ENCODE measurements around the gene SIN3A. TPM values are rescaled to one million over a fixed set of nuclear protein-coding genes. Genes with fewer than 3 reads are reported as not detected.
"Not testable (repeated sequence)": the region's sequence is repeated elsewhere in the genome, so short reads cannot be mapped to it uniquely, and the experiment has no call there.

Gene SIN3A
- total RNA-seq, result 94.7 and 100.0 TPM in 2 replicates

- intact Hi-C loops (cut with micrococcal nuclease), result loop anchor here (1.0 to 10.0 kb wide), 11 partner anchors 84 to 1455 kb away; partner anchors contain the start of genes ARID3B, C15orf39, CLK3 and MAN2C1
Observed at GRCh38 chr15:75451674-75452363, at the start of gene SIN3A. SIN3A (minus strand) TSS chr15:75451690; CDS start chr15:75430375, 21,315 bp downstream.

GRCh38 chr15:75493732-75494131 is 42.2 kb upstream of the SIN3A start:
- intact Hi-C loops (cut with micrococcal nuclease), result no loop called here

DNA sequence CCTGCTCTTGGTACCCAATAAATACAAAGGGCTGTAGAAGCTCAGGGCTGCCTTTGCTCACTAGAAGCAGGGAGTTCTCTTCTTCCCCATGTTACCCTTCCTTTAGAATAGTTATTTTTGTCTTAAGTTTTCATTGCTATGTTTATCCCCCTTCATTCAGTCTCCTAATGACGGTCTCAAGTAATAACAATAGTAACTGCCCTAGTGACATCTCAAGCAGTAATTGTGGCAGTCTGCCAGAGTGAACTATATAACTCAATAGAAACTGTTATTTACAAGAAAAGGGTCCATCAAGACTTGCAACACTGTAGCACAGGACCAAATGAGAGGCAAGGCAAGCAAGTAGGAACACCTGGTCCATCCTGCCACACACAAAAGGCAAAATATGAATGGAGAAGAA is 32.5 kb upstream of the SIN3A start:
- intact Hi-C loops (cut with micrococcal nuclease), result no loop called here

GRCh38 chr15:75483556-75483955 is 32.1 kb upstream of the SIN3A start:
- intact Hi-C loops (cut with micrococcal nuclease), result not testable (repeated sequence)

DNA sequence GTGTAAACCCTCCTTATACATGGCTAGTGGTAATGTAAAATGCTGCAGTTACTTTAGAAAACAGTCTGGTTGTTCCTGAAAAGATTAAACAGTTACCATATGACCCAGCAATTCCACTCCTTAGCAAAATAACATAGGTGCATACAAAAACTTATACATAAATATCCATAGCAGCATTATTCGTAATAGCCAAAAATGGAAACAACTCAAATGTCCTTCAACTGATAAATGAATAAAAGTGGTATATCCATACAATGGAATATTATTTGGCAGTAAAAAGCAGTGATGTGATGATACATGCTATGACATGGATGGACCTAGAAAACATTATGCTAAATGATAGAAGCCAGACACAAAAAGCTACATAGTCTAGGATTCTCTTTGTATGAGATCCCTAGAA is 31.6 kb upstream of the SIN3A start:
- intact Hi-C loops (cut with micrococcal nuclease), result no loop called here

- intact Hi-C loops (cut with micrococcal nuclease), result not testable (repeated sequence)
Observed at GRCh38 chr15:75480463-75480862, 29.0 kb upstream of the SIN3A start.

DNA sequence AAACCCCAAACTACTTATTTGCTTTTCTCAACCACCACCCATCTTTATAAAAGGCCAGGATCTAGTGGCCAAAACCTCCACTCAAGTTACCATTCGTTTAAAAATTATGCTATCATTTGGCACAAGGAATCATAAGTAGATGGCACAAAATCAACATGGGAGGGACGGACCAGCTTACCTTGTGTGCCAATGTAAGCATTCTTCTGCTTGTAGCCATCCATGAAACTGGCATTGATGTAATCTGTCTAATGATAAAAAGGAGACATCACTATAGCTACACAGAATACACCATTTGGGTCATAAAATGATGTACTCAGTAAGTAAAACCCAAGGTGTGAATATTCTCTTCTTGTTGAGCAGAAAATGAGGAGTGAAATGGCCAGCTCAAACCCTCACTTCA is 28.2 kb upstream of the SIN3A start:
- intact Hi-C loops (cut with micrococcal nuclease), result no loop called here

- intact Hi-C loops (cut with micrococcal nuclease), result not testable (repeated sequence)
Observed at GRCh38 chr15:75477094-75477493, 25.6 kb upstream of the SIN3A start.

DNA sequence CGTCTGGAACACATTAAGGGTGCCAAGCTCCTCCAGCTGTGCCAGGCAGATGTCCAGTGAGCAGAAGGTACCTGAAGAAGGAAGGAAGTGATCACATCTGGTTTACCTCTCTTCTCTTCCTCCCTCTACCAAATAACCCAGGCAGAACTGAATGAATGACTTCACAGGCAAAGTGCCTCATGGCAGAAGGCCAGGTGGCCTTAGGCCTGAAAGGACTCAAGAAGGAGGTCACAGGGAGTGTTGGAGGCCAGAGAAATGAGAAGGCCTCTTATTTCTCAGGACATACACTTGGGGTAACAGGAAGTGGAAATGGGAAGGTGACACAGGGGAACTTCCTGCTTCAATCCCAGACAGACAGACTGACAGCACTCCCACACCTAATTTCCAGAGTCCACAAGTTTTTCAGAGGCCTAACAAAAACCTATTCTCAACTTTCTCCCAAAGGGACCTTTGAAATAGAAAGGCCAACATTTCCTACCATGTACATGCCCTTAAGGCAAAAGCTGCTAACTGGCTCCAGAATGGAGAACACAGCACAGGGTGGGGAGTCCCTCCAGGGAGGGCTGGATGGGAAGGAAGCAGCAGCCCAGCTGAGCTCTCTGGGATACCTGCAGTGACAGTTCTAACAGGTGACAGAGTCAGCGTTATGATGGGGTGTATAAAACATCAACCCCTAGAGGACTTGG is 17.6 kb upstream of the SIN3A start:
- intact Hi-C loops (cut with micrococcal nuclease), result no loop called here

- intact Hi-C loops (cut with micrococcal nuclease), result no loop called here
Observed at GRCh38 chr15:75460646-75461045, 9.2 kb upstream of the SIN3A start.

- intact Hi-C loops (cut with micrococcal nuclease), result loop anchor here (10.0 kb wide), 1 partner anchor 435 kb away; the partner anchor contains the start of gene PPCDC
Observed at GRCh38 chr15:75459581-75459980, 8.1 kb upstream of the SIN3A start.

DNA sequence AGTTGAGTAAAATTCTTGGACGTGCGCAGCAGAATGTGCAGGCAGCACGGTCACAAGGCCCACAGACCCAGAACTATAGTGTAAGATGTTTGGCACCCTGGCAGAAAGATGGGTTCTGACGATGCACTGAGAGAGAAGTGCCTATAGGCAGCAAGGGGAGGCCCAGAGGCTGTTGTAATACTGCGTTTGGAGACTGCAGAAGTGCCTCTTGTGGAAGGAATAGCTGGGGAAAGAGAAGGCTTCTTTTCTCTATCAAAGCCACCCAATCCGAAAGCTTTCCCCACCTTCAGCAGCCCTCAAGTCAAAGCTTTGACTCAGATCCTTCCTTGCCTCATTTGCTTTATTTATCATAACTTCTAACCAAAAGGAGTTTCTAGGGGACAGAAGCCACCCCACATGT is 5.2 kb upstream of the SIN3A start:
- intact Hi-C loops (cut with micrococcal nuclease), result loop anchor here (10.0 kb wide), 1 partner anchor 432 kb away; the partner anchor contains the start of gene PPCDC

GRCh38 chr15:75455982-75456531 is 4.6 kb upstream of the SIN3A start:
- intact Hi-C loops (cut with micrococcal nuclease), result loop anchor here (10.0 kb wide), 1 partner anchor 431 kb away; the partner anchor contains the start of gene PPCDC

- intact Hi-C loops (cut with micrococcal nuclease), result loop anchor here (10.0 kb wide), 1 partner anchor 431 kb away; the partner anchor contains the start of gene PPCDC
Observed at GRCh38 chr15:75455424-75455981, 4.0 kb upstream of the SIN3A start.

DNA sequence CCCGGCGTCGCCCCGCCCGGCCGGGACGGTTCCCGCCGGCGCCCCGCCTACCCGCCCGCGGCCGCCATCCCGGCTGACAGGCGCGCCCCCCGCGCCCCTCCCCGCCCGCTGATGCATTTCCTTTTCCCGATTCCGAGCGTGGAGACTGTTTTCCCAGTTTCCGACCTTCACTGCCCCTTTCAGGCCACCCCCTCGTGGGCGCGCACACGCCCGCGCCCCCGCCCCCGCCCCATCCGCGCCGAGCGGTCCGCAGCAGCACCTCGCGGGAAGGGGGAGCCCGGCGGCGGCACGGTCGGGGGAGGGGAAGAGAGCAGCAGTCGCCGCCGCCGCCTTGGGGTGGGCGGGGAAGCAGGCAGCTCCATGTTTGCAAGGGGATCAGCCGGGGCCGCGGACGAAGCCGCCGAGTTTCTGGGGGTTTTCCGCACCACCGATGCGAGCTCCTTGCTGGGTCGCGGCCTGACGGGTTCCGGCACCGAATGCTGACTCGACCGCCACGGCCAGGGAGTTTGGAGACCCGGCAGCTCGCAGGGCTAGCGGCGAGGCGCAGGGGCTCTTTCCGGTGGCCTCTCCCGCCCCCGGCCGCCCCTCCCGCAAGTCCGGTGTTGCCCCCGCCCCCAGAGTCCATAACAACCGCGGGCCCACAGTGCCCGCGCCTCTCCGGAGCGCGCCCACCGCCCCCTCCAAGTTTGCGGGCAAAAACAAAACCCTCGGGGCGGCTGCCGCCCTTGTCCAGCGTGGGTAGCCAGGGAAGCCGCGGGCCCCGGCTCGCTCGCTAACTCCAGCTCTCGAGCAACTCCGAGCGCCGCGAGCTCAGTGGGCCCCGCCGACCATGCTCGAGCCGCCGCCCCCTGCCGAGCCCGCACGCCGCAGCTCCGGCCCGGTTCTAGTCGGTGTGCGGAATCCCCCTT is 3.2 kb upstream of the SIN3A start:
- intact Hi-C loops (cut with micrococcal nuclease), result loop anchor here (5.0 to 10.0 kb wide), 4 partner anchors 283 to 1453 kb away; partner anchors contain the start of genes ARID3B, PPCDC and SCAPER

DNA sequence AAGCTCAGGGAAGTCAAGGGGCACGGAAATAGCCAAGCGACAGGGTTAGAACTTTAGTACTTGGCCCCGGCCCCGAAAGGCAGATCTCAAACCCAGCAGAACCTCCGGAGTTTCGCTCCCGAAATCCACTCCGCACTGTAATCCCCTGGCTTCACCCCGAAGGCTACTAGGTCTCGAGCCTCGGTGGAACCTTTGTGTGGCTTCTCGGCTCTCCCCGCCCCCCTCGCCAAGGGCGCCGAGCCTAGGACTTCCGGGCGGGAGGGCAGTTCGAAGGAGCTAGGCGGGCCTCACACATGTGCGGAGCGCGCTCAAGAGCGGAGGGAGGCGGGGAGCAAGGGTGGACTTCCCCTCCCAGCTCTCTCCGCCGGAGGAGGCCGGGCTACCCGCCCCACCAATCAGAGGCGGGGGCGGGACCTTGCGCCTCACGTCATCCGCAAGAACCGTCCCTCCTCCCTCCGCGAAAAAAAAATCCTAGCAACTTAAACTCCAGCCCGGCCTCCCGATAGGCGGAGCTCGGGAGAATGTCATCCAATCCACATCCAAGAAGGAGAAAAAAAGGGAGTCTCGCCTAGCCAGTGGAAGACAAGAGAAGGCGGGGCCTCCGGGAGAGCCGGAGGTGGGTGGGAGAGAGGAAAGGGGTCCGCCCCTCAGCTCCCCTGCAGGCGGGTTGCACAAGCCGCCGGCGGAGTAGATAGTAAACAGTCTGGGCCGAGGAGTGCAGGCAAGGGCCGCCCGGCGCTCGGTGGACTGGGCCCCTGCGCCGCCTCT is 2.4 kb upstream of the SIN3A start:
- intact Hi-C loops (cut with micrococcal nuclease), result loop anchor here (5.0 to 10.0 kb wide), 4 partner anchors 283 to 1453 kb away; partner anchors contain the start of genes ARID3B, PPCDC and SCAPER

DNA sequence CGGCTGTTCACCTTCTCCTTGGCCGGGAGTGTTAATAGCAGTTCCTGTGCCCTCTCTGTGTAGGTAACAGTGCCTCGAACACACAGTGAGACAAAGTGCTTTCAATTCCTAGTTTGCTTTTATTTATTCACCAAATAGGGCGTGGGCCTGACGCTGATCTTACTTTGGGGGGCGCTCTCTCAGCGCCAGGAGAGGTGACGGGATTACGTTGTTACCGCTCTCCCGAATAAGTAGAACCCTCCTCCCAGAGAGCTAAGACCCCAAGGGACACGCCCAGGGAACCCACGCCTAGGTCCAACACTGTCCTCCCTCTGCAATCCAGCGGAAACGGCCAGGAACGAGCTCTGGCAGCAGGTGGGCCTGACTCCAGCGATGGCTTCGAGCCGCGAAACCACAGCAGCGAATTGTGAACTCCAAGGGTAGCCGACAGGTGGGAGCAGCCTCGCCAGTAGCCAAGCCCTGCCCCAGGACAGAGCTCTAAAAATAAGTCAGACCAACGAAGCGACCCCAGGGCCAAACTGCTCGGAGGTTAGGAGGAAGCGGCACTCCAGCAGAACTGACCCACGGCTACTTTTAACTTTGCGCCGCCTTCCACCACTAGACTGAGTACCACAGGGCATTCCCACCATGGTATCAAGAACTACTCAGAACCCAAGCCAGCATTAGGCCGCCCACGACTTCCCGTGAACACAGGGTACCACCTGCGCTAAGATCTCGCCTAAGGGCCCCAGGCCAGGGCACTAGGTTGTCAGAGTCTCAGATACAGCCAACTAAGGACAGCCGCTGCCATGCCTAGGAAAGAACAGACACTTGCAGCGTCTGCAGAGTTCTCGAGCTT is 1.6 kb upstream of the SIN3A start:
- intact Hi-C loops (cut with micrococcal nuclease), result loop anchor here (1.0 to 10.0 kb wide), 5 partner anchors 172 to 1454 kb away; partner anchors contain the start of genes ARID3B, PPCDC, SCAPER and SNUPN

GRCh38 chr15:75452364-75452864 is 924 bp upstream of the SIN3A start:
- intact Hi-C loops (cut with micrococcal nuclease), result loop anchor here (1.0 to 10.0 kb wide), 5 partner anchors 173 to 1455 kb away; partner anchors contain the start of genes ARID3B, PPCDC, SCAPER and SNUPN

All from T-helper 2 cell treated with Interferon-gamma antibody and Interleukin-4, amounts not matched to agents 100 ng/mL and 5 ng/mL, for 36 hours (primary cell).